Right hindlimb (tissue), 1 donor: ENCODE measurements around the gene PGLYRP2.

Source experiments
- DNase-seq: peaks from one replicate; pipeline ENCODE4 v3.0.0-alpha.2; 2018

PGLYRP2 gene

GRCh38 chr19:15422296-15423075 is 56.8 kb downstream of the PGLYRP2 start:
- DNase-seq: peak; percentile 17

- peak; percentile 87 for DNase-seq
Measured at GRCh38 chr19:15421721-15422260, 57.5 kb downstream of the PGLYRP2 start.

GRCh38 chr19:15421136-15421695 is 58.1 kb downstream of the PGLYRP2 start:
- no peak for DNase-seq

- DNase-seq: no peak
Measured at GRCh38 chr19:15419413-15420025, 59.8 kb downstream of the PGLYRP2 start.
